NCI-H748 (cell line): ENCODE measurements around the gene MRPL57.
"Not testable (repeated sequence)": the region's sequence is repeated elsewhere in the genome, so short reads cannot be mapped to it uniquely, and the experiment has no call there.

Experiments used
- DNase-seq: peaks from one replicate; lab custom pipeline; 2025; ENCODE audit not compliant: unreplicated experiment; lab: John Stamatoyannopoulos, UW

MRPL57 gene

DNA sequence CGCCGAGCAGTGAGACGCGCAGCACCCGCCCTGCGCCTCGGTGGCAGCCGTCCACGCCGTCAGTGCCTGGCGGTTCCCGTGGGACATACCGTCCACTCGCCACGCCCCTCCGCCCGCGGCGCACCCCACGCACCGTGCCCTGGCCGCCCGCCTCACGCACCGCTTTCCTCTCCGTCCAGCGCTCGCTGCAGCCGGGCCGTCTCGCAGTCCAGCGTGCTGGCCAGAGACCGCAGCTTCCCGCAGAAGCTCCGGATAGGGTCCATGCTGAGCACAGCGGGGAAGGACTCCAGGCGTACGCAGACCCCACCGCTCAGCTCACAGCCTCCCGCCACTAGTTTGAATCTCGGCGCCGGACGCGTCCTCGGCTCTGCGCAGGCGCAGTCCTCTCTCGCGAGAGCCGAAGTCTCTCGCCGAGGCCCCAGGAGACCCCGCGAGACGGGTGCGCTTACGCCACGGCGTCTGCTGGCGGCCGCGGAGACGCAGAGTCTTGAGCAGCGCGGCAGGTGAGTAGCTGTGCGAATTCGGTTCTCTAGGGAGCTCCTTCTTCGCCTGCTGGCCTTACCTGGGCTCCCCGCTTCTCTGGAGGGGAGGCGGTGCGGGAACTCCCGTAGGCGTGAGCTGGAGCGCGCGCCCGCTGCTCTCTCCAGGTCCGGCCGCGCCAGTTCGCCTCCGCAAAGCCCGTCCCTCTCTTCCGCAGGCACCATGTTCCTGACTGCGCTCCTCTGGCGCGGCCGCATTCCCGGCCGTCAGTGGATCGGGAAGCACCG, at the start of gene MRPL57, which contains the start of gene SKA3:
TSS of gene MRPL57 (plus strand) at position 444 of the 767 bp plus-strand sequence. CDS start at position 703, 259 bp downstream.
TSS of gene SKA3 (minus strand) at position 338 of the 767 bp plus-strand sequence. CDS start at position 263, 75 bp downstream.
- DNase-seq = peak; percentile 100

DNA sequence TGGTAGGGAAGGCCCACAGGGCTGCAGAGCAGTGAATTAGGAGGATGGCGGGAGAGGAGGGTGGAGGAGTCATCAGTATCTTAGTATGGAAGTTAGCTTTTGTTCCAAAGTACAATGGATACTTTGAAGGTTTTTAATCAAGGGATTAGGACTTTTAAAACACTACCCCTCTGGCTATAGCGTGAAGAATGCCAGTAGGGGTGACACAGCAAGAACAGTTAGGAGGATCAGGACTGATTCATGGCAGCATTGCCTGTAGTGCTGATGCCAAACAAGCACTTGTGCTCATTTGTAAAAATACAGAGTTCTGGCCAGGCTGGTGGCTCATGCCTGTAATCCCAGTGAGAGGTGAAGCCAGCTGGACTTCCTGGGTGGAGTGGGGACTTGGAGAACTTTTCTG, 46.3 kb upstream of the MRPL57 start:
- no peak for DNase-seq

DNA sequence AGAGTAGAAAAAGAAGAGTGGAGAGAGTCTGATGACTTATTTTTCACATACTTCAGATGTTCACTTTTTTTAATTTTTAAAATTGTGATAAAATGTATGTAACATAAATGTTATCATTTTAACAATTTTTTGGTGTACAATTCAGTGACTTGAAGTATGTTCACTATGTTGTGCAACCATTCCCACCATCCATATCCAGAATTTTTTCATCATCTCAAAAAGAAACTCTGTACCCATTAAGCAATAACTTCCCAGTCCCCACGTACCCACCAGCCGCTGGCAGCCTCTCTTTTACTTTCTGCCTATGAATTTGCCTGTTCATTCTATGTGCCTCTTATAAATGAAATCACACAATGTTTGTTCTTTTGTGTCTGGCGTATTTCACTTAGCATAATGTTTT, 43.4 kb upstream of the MRPL57 start:
- no peak for DNase-seq

DNA sequence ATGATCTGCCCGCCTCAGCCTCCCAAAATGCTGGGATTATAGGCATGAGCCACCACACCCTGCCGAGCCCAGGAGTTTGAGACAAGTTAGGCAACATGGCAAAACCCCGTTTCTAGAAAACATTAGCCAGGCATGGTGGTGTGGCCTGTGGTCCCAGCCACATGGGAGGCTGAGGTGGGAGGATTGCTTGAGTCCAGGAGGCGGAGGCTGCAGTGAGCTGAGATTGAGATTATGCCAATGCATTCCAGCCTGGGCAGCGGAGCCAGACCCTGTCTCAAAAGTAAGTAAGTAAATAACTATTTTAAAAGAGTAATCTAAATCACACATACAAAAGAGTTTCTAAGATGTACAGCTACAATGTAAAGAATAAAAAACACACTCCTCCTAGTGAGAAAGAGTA, 42.0 kb upstream of the MRPL57 start:
- DNase-seq = no peak

DNA sequence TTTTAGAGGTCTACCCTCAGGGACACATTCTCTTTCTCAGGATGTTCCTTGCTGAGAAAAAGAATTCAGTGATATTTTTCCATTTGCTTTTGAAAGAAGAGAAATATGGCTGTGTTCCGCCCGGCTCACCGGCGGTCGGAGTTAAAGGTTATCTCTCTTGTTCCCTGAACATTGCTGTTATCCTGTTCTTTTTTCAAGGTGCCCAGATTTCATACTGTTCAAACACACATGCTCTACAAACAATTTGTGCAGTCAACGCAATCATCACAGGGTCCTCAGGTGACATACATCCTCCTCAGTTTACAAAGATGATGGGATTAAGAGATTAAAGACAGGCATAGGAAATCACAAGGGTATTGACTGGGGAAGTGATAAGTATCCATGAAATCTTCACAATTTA, 40.6 kb upstream of the MRPL57 start:
- not testable (repeated sequence) for DNase-seq

DNA sequence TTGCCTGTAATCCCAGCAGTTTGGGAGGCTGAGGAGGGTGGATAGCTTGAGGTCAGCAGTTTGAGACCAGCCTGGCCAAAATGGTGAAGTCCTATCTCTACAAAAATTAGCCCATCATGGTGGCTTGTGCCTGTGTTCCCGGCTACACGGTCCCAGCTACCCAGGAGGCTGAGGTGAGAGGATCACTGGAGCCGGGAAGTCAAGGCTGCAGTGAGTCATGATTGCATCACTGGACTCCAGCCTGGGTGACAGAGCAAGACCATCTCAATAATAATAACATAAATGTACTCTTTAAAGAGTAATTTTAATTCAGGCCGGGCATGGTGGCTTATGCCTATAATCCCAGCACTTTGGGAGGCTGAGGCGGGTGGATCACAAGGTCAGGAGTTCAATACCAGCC, 38.8 kb upstream of the MRPL57 start:
- DNase-seq = no peak

DNA sequence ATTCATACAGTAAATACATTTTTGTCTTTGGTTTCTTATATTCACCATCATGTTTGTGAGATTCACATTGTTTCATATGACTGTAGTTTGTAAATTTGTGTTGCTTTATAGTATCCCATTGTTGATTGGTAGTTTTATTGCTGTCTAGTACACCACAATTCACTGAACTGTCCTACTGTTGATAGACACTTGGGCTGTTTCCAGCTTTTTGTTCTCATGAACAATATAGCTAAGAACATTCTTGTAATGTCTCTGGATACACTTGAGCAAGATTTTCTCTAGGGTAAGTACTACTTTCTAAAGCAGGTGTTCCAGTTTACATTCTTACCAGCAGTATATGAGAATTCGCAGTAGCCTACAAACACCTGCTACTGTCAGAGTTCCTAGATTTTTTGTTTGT, 37.9 kb upstream of the MRPL57 start:
- DNase-seq = no peak

DNA sequence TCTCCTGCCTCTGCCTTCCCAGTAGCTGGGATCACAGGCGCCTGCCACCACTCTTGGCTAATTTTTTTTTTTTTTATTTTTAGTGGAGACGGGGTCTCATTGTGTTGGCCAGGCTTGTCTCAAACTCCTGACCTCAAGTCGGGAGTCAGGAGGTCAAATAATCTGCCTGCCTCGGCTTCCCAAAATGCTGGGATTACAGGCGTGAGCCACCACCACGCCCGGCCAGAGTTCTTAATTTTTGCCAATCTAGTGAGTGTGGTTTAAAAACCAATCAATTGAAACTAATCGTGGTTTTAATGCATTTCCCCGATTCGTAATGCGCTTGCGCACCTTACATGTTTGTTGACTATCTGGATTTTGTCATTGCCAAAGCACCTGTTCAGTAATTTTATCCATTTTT, 37.1 kb upstream of the MRPL57 start:
- peak; percentile 49 for DNase-seq

DNA sequence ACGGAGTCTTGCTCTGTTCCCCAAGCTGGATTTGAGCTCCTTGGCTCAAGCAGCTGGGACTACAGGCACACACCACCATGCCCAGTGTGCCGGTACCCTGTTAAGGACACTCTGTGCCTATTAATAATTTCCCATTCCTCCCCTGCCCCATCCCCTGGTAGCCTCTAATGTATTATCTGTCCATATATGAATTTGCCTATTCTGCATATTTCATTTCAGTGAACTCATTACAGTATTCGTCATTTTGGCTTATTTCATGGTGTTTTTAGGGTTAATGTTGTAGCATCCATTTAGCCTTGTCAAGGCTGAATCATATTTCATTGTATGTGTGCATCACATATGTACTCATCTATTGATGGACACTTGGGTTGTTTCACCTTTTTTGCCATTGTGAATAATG, 33.7 kb upstream of the MRPL57 start:
- DNase-seq = no peak

DNA sequence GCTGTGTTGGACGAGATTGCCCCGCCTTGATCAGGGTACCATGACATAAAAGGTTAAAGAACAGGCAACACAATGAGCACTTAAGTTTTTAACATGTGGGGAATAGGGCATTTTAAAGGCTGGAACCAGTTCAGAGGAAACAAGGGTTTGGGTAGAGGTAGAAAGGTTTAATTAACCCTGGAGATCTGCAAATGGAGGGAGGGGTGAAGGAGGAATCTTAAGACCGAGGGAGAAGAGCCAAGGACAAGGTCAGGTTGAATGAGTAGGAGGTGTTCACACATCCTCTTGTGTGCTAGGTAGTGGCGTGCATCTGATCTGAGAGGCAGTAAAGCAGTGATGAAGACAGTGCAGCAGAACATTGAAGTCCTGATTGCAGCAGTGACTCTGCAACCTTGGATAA, 28.6 kb upstream of the MRPL57 start:
- DNase-seq = no peak

DNA sequence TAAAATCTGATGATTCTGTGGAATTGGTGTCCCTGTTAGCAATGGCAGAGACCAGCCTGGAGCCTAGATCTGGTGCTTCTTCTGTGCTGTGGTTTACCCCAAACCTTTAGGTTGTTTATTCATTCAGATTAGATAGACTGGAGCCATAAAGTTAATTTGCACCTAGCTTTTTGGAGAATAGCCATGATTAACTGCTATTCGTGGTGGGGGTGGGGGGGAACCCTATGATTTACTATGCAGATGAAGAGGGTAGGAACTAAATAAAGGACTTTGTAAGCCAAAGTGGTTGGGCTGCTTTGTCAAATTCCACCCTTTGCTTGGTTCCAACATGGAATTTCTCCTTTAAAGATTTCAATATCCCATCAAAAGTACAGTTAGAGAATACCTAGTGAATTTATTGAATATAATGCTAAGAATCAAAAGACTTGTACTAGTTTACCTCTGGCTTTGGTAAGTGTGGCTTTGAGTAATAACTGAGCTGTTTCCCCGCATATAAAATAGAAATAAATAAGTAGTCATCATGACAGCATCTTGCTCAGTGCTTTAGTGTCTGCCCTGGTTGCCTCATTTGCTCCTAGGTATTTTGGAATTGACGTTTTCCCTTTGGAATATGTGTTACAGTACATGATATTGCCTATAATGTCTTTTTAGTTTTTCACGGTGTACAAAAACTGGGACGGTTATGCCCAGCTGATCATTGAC, 27.8 kb upstream of the MRPL57 start:
- no peak for DNase-seq

DNA sequence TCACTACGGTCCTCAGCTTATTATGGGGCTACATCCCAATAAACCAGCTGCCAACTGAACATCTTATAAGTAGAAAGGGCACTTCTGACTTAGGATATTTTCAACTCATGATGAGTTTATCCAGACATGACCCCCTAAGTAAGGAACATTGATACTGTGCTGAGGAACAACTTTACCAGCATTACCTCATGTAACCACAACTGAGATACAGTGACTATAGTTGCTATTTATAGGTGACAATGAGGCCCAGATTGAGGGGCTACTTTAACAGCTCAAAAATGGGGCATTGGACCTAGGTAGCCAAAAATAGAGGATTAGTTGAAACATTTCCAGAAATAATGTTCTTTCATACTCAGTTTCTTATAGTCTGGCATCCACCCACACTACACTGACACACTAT, 26.9 kb upstream of the MRPL57 start:
- no peak for DNase-seq

DNA sequence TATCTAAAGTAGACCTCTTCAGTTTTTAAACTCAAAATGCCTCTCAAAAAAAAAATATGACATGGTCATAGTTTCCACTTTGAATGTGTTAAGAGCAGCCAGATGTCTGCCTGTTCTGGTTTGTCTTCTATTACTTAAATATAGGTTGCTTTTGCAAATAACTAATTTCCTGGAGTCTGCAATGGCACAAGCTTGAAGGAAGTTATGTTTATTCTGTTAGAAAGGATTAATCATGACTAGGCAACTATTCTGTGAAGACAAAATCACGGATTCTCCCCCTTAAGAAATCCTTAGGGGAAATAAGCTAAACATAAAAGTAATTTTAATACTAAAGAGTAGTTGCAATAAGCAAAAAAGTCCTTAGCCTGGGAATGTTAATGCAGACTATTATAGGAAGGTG, 26.4 kb upstream of the MRPL57 start:
- no peak for DNase-seq

DNA sequence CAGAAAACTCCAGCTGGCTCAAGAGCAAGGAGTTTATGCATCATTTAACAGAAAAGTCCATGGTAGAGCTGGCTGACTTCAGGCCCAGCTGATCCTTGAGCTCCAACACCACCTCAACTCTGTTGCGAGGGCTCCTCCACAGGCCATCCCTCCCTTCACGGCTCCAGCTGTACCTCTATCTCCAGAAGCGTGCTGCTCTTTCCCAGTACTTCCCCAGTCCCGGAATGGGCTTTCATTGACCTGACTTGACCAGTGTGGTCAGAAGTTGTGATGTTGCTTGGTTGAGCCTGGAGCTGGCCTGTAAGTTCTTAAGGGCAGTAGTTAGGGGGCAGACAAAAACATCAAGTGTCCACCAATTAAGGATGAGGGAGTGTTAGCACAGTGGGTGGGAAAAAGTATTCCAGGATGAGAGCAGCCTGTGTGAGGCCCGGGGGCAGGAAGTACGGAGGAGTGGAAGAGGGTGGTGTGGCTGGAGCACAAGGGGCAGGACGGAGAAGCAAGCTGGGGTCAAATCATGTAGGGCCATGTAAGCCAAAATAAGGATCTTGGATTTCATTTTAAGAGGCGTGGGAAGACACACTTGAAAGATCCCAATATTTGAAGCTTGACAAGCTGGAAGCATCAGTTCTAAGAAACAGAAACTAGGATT, 24.1 kb upstream of the MRPL57 start:
- DNase-seq = no peak

DNA sequence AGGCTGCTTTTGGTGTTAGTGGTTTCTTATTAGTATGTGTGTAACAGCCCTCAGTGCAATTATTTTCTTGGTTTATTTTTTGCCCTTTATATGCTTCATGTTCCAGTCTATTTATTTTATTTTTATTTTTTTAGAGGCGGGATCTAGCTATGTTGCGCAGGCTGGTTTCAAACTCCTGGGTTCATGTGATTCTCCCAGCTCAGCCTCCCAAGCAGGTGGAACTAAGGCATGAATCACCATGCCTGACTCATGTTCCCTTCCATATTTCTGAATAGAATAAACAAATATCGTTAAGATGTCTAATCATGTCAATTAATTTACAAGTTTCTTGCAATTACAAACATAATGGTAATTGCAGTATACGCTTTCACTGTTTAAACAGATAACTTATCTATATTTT, 11.8 kb upstream of the MRPL57 start:
- DNase-seq = no peak

DNA sequence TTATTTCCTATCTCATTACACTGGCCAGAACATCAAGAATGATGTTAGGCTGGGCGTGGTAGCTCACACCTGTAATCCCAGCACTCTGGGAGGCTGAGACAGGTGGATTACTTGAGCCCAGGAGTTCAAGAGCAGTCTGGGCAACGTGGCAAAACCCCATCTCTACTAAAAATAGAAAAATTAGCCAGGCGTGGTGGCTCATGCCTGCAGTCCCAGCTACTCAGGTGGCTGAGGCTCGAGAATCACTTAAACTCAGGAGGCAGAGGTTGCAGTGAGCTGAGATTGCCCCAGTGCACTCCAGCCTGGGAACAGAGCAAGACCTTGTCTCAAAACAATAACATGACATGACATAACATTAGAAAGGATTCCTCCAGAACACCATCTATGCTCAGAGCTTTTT, 10.9 kb upstream of the MRPL57 start:
- not testable (repeated sequence) for DNase-seq

DNA sequence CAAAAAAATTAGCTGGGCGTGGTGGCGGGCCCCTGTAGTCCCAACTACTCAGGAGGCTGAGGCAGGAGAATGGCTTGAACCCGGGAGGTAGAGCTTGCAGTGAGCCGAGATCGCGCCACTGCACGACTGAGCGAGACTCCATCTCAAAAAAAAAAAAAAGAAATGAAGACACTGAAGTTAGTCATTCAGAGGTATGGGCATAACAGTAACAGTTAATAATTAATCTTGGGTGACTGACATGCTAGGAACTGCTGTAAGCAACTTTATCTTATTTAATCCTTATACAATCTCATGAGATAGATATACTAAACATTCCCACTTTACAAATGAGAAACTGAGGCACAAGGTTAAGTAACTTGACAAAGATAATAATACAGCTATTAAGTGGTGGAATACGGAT, 5.0 kb upstream of the MRPL57 start:
- no peak for DNase-seq

DNA sequence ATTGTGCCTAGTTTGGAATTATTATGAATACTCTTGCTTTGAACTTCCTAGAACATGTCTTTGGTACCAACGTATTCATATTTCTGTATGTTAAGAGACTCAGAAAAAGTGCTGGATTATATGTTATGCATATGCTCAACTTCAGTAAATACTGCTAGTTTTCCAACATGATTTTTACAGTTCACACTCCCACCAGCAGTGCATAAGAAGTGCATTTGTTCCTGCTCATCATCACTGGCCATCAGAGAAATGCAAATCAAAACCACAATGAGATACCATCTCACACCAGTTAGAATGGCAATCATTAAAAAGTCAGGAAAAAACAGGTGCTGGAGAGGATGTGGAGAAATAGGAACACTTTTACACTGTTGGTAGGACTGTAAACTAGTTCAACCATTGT, 2.7 kb upstream of the MRPL57 start:
- DNase-seq = not testable (repeated sequence)

DNA sequence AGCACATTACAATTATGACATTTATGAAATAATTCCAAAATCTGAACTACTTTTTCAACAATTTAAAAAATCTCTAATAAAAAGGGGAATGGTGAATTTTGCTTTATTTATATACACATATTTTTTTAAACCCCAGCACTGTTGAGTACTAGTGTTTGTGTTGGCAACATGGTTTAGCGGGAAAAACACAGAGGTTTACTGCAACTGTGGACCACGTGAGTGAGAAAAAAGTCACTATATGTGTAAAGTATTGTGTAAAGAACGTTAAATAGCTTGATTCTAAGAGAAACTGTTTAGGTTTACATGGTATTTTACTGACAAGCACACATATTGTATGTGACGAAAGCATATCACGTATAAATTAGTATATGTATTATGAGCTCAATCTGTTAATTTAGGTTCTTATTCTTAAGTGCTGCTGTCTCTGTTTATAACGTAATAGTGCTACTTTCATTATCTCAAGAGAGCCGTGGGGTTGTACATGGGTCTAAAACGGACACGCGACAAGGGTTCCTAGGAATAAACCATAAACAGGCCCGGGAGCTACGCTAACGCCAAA, 723 bp upstream of the MRPL57 start:
- peak; percentile 45 for DNase-seq

DNA sequence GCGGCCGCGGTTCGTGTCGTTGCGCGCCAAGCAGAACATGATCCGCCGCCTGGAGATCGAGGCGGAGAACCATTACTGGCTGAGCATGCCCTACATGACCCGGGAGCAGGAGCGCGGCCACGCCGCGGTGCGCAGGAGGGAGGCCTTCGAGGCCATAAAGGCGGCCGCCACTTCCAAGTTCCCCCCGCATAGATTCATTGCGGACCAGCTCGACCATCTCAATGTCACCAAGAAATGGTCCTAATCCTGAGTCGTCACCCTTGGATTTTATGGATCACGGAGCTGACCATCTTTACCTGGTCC, 475 bp downstream of the MRPL57 start:
- no peak for DNase-seq

DNA sequence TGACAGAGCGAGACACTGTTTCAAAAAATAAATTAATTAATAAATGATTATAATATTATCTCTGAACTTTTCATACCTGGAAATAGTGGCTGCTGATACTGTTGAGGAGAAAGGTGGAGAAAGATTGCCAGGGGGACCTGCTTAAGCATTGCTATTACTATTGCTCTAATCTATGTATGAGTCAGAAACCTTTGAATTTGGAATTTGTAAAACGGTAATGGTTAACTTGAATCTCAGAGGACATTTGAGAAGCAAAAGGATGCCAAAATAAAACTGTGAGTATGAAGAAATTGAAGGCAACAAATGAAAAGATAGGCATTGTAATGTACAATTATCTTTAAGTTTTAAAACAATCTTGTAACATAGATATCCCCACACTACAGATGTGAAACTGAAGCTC, 5.2 kb downstream of the MRPL57 start:
- DNase-seq = no peak

DNA sequence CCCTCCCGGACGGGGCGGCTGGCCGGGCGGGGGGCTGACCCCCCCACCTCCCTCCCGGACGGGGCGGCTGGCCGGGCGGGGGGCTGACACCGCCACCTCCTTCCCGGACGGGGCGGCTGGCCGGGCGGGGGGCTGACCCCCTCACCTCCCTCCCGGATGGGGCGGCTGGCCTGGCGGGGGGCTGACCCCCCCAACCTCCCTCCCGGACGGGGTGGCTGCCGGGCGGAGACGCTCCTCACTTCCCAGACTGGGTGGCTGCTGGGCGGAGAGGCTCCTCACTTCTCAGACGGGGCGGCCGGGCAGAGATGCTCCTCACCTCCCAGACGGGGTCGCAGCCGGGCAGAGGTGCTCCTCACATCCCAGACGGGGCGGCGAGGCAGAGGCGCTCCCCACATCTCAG, 10.0 kb downstream of the MRPL57 start:
- DNase-seq = not testable (repeated sequence)
